HG03565 (cell line): ENCODE results near the gene WNT10A.
"Not testable (repeated sequence)": the region's sequence is repeated elsewhere in the genome, so short reads cannot be mapped to it uniquely, and the experiment has no call there.

Experiments used
- ATAC-seq: cut with Tn5 transposase; IDR thresholded peaks from one replicate; pipeline ENCODE4 v1.9.1; 2021; ENCODE audit warnings: mild to moderate bottlenecking, moderate library complexity; ENCODE audit not compliant: unreplicated experiment

The WNT10A gene

DNA sequence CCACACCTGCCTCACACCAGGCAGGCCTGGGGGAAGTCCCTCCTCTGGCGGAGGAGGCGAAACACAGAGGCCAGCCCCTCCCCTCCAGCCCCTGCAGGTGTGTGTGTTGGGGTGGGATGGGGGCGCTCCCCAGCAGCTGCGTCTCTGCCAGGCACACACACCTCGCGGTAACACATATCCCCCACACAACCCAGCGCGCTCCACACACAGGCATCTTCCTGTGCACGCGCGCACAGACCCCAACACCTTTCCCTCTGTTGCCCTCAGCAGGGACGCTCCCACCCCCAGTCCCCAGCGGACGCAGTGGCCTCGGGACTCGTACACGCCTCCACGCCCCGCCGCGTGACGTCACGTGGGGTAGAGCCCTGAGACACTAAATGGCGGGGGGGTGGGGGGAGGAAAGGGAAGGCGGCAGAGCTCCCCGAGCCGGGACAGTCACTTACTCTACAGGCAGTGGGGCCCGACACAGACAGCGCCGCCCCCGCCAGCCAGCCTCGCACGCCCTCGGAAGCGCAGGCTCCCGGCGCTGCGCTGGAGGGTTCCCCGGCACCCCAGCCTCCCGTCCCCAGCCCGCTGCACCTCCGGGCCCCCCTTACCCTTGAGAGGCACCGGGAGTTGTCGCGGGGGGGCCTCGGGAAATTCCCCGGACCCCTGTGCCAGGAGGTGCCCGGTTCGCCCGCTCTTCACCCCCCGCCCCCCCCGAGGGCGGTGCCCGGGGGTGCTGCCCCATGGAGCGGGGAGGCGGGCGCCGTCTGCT is at the start of gene WNT10A:
WNT10A (plus strand) TSS at position 751 of the 757 bp plus-strand sequence. CDS start 144 bp downstream, outside the sequence.
- peak; percentile 52 for ATAC-seq

DNA sequence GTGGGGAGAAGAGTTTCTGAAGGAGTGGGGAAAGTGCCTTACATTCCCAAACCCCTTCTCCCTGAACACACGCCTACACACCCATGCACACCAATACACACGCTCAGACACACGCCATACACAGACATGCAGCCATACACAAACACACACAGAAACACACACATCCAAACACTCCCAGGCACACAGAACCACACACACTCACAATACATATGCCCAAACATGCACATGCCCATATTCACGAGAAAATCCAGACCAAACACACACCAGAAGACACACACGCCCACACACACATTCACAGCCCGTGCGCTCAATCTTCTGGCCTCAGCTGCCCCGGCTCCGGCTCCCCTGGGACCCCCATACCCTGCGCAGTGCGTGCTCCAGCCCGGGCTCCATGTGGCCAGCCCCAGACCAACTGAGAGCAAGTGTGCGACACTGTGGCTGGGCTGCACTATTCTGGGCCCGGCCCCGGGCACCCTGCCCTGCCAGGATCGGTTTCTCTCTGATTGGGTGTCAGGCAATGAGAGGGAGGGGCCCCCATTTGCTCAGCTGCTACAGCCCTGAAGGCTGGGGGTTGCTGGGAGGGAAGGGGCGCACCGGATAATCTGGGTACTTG is 49.2 kb upstream of the WNT10A start, which contains the start of gene PRKAG3:
PRKAG3 (minus strand) TSS at position 426 of the 613 bp plus-strand sequence.
- no peak for ATAC-seq

DNA sequence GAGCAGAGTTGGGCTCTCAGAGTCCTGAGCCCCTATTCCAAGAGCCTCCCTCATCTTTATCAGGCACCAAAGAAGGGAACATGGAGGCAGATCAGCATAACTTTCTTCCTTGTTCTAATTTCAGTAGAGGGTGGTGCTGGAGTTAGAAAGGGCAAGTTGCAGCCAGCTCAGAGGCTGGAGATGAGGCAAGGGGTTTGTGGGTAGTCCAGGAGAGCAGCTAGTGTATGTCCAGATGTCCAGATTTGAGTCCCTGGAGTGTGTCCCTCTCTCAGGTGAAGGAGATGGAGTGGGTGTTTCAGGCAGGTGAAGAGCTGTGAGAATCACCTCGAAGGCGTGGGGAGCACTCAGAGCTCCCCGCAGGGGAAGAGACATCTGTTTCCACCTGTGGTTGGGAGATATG is 48.6 kb upstream of the WNT10A start:
- ATAC-seq: no peak

DNA sequence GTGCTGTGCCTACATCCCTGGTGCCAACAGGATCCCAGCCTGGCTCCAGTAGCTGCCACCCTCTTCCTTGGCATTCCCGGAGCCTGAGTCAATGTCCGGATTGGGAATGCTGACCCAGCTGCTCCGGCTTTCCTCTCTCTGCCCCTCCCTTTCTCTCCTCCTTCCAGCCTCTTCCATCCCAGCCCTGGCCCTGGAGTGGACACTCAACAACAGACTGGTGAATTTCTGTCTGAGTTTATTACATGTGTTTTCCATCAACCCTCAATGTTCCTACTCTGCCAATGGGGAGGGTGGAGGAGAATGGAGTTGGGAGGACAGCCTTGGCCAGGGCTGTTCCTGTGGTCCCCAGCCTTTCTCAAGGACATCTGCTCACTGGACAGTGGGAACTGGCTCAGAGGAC is 48.1 kb upstream of the WNT10A start:
- no peak for ATAC-seq

DNA sequence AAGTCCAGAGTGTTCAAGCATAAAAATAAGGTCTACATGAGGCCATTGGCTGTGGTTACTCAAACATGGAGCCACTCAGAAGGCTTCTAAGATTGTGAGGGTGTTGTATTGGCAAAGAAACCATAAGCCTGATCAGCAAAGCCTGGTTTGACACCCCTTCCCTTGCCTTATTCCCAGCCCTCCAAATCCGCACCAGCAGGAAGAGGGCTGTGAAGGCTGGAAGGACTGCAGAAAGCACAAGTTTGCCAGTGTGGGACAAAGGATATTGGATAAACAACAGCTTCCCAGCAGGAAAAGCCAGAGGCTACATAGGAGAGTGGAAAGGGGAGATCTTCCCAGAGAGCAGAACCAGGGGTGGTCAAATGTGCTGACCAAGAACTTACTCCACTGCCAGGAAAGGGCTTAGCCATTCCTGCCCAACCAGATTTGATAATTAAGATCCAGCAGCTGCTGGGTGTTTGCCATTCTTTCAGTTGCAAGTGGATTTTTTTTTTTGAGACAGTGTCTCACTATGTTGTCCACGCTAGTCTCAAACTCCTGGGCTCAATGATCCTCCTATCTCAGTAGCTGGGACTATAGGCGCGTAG is 47.5 kb upstream of the WNT10A start:
- ATAC-seq: no peak

DNA sequence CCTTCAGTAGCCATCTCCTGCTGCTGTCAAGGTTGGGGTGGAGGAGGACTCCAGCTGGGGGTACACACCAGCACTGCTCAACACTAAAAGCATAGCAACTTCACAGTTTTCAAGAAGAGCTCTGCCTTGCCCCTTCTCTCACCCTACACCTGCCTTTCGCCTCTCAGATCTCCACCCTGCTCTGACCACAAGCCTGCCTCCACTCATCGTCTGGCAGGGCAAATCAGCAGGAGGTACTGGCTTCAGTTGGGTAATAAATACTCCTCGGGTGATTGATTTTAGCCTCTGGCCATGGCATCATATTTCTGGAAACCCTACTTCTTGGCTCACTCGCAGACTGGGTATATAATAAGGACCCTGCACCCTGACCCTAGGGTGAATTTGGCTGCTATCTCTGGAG is 46.0 kb upstream of the WNT10A start:
- no peak for ATAC-seq

DNA sequence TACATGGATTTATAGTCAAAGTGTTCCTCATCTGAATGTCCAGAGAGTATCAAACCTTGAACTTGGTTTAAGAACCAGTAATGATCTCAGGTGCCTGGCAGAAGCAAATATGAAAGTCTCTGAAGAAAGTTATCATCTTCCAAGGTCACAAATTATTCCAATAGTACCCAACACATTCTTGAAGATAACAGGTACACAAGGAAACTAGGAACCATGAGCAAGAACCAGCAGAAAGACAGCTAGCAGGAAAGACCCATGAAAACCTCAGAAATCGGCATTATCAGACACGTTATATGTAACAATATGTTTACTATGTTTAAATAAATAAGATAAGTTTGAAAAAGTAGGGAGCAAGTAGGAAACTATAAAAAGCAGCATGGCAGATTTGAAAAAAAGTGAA is 43.2 kb upstream of the WNT10A start:
- no peak for ATAC-seq

DNA sequence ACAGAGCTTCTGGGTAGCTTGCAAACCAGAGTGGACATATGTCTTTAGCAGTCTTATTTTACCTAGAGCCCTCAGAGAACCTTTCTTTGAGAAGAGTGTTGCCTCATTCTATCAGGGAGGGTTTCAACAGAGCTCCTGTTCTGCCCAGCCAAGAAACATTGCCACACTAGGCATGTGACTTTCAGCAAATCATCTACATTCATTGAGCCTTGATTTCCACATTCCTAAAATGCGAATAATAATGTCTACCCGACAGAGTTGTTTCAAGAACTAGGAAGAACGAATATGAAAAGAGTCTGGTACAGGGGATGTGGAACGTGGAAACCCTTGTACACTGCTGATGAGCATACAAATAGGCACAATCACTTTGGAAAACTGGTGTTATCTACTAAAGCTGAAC is 41.2 kb upstream of the WNT10A start:
- ATAC-seq: no peak

DNA sequence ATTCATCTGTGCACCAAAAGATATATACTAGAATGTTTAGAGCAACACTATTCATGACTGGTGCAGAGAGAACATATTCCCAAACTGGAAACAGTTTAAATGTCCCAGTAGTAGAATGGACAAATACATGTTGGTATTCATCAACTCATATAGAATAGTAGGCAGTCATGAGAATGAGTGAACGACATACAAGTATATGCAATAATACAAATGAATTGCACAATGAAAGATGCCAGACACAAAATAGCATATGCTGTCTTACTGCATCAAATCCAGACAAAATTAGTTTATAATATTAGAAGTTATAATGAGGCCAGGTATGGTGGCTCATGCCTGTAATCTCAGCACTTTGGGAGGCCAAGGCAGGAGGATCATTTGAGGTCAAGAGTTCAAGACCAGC is 40.8 kb upstream of the WNT10A start:
- no peak for ATAC-seq

DNA sequence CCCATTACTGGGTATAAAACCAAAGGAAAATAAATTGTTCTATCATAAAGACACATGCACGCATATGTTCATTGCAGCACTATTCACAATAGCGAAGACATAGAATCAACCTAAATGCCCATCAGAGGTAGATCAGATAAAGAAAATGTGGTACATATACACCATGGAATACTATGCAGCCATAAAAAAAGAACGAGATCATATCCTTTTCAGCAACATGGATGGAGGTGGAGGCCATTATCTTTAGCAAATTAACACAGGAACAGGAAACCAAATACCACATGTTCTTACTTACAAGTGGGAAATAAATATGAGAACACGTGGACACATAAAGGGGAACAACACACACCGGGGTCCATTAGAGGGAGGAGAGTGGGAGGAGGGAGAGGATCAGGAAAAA is 36.3 kb upstream of the WNT10A start:
- ATAC-seq: not testable (repeated sequence)

DNA sequence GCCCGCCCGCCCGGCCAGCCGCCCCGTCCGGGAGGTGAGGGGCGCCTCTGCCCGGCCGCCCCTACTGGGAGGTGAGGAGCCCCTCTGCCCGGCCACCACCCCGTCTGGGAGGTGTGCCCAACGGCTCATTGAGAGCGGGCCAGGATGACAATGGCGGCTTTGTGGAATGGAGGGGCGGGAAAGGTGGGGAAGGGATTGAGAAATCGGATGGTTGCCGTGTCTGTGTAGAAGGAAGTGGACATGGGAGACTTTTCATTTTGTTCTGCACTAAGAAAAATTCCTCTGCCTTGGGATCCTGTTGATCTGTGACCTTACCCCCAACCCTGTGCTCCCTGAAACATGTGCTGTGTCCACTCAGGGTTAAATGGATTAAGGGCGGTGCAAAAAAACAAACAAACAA is 33.7 kb upstream of the WNT10A start:
- ATAC-seq: not testable (repeated sequence)

DNA sequence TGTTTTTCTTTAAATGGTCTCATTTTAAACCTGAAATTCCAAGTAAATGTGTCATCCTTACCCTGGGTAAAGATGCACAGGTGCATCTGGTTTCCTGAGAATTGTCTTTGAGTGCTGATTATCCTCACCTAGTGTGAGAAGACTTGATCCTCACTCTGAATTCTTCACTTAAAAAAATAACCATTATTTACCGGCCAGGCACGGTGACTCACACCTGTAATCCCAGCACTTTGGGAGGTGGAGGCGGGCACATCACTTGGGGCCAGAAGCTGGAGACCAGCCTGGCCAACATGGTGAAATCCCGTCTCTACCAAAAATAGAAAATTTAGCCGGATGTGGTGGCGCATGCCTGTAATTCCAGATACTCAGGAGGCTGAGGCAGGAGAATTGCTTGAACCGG is 30.9 kb upstream of the WNT10A start:
- ATAC-seq: no peak

DNA sequence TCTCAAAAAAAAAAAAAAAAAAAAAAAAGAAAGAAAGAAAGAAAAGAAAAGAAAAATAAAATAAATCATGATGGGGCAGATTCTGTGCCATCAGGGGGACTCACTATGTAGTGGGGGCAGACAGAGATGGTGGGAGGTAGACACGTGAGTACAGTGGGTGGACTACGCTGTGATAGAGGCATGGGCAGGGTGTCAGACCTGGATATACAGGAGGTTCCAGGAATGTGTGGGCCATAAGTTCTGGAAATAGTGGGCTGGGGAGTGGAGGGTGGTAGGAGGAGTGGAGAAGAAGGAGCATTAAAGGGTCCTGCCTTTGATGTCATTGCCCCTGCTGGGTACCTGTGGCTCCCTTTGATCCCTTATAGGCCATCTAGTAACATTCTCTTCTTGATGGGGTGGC is 29.9 kb upstream of the WNT10A start:
- ATAC-seq: no peak

DNA sequence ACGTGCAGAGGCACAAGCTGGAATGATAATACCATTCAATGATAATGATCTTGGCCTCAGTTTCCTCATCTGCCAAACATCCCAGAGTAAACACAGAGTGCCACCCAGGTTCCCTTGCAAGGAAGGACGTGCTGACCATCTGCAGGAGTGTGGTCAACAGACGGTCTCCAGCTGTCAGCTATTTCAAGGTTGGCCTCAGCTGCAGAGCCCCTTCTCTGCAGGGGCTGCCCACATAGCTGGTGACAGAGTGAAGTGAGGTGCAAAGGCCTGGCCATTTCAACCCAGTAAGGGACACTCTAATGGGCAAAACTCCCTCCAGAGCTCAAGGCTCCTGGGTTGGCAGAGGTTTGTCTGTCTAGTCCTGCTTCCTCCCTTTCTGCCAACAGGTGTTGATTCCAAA is 29.4 kb upstream of the WNT10A start:
- no peak for ATAC-seq

DNA sequence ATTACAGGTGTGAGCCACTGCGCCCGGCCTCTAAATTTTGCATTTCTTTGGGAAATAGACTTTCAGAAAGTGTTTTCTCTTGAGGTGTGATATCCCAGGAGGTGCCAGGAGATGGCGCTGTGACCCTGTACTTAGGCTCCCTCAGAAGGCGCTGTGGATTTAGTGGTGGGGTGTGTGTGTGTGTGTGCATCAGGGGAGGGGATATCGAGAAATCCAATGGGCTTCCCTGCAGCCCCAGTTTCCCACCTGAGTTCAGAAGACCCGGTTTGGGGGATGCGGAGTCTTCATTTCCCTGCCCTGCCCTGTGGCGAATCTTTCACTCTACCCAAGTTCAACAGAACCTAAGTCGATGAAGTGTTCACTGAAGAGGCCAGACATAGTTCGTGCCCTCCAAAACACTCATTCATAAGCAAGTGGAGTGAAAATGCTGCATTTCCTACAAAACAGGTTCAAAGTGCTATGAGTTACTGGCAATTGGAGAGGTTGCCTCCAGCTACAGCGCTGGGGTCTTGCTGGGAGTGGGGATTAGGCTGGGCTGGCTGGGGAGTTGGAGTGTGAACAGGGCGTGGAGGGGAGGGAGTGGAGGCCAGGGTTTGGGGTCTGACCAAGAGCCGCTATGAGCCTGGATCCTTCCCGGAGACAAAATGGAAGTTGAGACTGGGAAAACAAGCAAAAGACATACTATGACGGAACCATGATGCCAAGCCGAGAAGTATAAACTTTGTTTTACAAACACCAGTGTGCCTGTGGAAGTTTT is 27.6 kb upstream of the WNT10A start:
- no peak for ATAC-seq

DNA sequence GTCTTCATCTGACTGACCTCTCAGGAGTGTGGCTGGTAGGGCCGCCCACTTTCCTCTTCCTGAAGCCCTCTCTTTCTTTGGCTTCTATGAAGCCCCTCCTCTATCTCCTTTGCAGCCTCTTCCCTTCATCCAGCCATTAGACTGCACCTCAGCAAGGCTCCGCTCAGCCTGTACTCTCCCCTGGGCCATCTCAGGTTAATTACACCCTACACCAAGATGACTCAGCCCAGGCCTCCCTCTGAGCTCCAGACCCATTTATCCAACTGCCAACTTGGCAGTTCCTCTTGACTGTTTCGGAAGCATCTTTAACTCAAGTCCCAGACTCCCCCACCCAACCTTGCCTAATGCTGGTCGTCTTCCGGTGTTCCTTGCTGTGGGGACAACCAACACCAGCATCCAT is 26.9 kb upstream of the WNT10A start:
- no peak for ATAC-seq

DNA sequence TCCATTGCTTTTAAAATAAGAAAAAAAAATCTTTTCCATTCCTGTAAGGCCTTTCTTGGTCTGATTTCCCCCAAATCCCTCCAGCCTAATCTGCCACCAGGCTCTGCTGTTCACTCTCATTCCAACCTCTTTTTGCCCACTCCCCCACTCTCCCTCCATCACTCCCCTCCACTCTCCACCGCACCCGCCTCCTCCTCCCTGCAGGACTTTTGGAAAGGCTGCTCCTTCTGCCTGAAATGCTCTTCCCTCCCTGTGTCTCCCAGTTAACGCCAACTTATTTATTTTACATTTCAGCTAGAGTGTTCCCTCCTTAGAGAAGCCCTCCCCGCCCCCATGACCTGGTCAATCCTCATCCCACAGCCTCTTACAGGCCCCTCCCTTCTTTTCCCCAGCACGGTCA is 25.8 kb upstream of the WNT10A start:
- no peak for ATAC-seq

DNA sequence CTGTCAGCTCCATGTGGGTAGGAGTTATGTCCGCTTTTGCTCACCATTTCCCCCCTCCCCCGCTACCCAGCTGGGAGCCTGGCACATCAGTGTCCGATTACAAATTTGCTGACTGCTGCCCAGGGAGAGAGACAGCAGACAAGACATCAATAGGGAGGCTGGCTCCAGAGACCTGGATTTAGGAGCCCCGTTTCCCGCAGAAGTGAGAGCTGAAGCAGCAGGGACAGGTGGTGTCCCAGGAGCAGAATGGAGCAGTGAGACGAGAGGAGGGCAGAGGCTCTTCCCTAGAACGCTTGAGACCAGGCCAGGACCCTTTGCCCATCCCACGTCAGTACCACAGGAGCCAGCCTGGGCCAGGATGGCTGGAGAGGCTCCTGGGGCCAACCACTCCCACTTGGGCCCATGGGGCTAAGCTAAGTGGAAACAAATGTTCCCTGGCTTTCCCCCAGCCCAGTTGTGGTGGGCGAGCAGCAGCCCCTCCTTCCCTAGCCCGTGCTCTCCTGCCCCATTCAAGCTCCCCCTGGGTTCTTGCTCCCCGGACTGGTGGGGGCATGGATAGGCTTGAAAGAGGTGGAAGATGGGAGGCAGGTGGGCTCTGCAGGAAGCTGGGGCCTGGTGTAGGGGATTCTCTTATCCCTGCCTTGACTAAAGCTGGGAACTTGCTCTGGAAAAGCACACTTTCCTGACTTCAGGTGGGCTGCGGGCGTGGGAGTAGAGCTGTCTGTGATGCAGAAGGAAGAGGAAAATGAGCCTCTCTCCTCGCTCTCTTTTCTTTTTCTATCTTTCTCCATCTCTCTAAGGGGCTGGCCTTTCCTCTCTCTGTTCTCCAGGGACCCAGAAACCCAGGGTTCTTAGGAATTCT is 25.1 kb upstream of the WNT10A start:
- ATAC-seq: no peak

DNA sequence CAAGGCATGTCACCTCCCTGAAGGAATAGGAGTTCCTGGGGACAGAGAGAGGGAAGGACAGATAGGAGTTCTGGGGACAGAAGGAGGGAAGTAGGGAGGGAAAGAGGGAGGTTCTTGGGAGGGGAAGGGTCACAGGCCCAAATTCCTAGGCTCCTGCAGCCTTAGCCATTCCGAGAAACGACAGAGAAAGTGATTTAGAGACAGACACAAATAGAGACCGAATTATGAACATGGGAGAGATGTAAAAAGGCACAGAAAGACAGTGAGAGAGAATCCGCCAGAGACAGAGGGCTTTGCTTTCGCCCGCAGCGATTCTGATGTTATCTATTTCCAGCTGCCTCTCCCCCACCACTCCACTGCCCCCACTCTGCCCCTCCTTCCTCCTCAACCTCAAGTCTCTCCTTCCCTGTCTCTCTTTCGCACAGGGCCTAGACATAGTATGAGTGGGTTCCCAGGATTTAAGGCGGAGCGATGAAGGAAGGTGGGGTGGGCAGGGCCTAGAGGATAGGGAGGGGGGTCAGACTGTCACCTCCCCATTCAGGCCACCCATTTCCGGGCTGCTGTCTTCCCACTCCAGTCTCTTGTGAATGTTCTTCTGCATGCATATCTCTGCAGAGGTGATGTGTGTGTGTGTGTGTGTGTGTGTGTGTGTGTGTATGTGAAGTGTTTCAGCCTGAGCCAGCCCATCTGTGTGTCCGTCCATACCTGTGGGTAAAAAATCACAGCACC is 24.3 kb upstream of the WNT10A start:
- no peak for ATAC-seq

DNA sequence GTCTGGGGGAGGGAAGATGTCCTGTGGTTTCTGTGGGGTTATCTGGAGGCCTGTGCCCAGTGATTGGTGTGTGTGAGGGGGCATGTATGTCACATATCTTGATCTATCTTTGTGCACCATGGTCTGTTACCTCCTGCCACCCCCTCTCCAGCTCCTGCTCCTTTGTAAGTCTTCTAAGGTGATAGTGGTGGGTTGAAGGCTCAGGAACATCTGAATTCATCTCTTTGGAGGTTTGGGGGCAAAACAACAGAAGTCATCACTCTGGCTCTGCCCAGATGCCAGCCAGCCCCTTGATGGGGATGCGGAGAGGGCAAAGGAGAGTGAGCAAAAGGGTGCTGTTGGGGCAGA is 23.8 kb upstream of the WNT10A start:
- no peak for ATAC-seq
